DOHH2 (cell line): ENCODE measurements around the gene TEC.

Experiments
- H3F3A ChIP-seq: fragments of 200-600 bp; sonication (generic), shearing (Covaris generic); 2 replicates; pipeline ENCODE4 v1.6.0; 2016; ENCODE audit warnings: antibody characterized with exemption, mild to moderate bottlenecking; ENCODE audit not compliant: control insufficient read depth, insufficient read depth
- H3K27ac ChIP-seq: fragments of 200-600 bp; sonication (generic); 2 replicates; pipeline ENCODE4 v1.5.1; 2014; ENCODE audit warnings: low read depth, mild to moderate bottlenecking, low read length, moderate library complexity
- H3K27me3 ChIP-seq: fragments of 200-600 bp; sonication (generic); 2 replicates; pipeline ENCODE4 v1.6.1; 2014; ENCODE audit warnings: mild to moderate bottlenecking, low read length, mixed read lengths; ENCODE audit not compliant: control insufficient read depth
- H3K36me3 ChIP-seq: fragments of 200-600 bp; sonication (generic); 2 replicates; pipeline ENCODE4 v1.6.1; 2014; ENCODE audit warnings: mild to moderate bottlenecking, low read length, moderate library complexity, mixed read lengths; ENCODE audit not compliant: control insufficient read depth
- H3K4me1 ChIP-seq: fragments of 200-600 bp; sonication (generic); 2 replicates; pipeline ENCODE4 v1.6.1; 2014; ENCODE audit warnings: mild to moderate bottlenecking, low read length, mixed read lengths; ENCODE audit not compliant: control insufficient read depth
- H3K4me2 ChIP-seq: fragments of 200-600 bp; sonication (generic); 2 replicates; pipeline ENCODE4 v1.6.0; 2014; ENCODE audit warnings: mild to moderate bottlenecking, low read length, moderate library complexity
- H3K4me3 ChIP-seq: fragments of 200-600 bp; sonication (generic); 2 replicates; pipeline ENCODE4 v1.5.1; 2014; ENCODE audit warnings: mild to moderate bottlenecking, low read length, mixed read lengths
- H3K79me2 ChIP-seq: fragments of 200-600 bp; sonication (generic); 2 replicates; pipeline ENCODE4 v1.6.1; 2014; ENCODE audit warnings: mild to moderate bottlenecking, low read length, mixed read lengths; ENCODE audit not compliant: control insufficient read depth
- H3K9me2 ChIP-seq: fragments of 200-600 bp; sonication (generic); replicated peaks from 2 replicates; pipeline ENCODE4 v1.6.1; 2014; ENCODE audit warnings: mild to moderate bottlenecking, low read length, mixed read lengths; ENCODE audit not compliant: control insufficient read depth
- H3K9me3 ChIP-seq: fragments of 200-600 bp; sonication (generic); 2 replicates; pipeline ENCODE4 v1.6.1; 2014; ENCODE audit warnings: antibody characterized with exemption, low read length, mixed read lengths; ENCODE audit not compliant: control insufficient read depth, insufficient read depth
- H4K20me1 ChIP-seq: fragments of 200-600 bp; sonication (generic); 2 replicates; pipeline ENCODE4 v1.6.0; 2014; ENCODE audit warnings: low read depth, mild to moderate bottlenecking, antibody characterized with exemption, low read length, moderate library complexity; ENCODE audit not compliant: control insufficient read depth, insufficient read depth
- CTCF ChIP-seq: fragments of 200-600 bp; sonication (generic); IDR thresholded peaks from one replicate; pipeline ENCODE4 v1.5.1; 2014; ENCODE audit warnings: antibody characterized with exemption, mild to moderate bottlenecking, low read depth, low read length; ENCODE audit not compliant: poor library complexity, severe bottlenecking
- EZH2phosphoT487 ChIP-seq: fragments of 200-600 bp; sonication (generic); IDR thresholded peaks from 2 replicates; pipeline ENCODE4 v1.6.1; 2017; ENCODE audit warnings: borderline replicate concordance, mild to moderate bottlenecking, antibody characterized with exemption, low read length, moderate library complexity, mixed read lengths

Gene TEC

GRCh38 chr4:48215977-48216376, 53.7 kb downstream of the TEC start:
- H4K20me1 ChIP-seq = no peaks in the 10 kb centered on the region

GRCh38 chr4:48212165-48212564, 57.5 kb downstream of the TEC start:
- H3F3A ChIP-seq = peaks cover 24% of the 10 kb centered on the region
- H3K27me3 ChIP-seq = no peaks in the 10 kb centered on the region
- peak overlapping the region; percentile 67 for H3K4me3 ChIP-seq
- no peaks in the 10 kb centered on the region for H3K9me3 ChIP-seq
- no peaks in the 10 kb centered on the region for H3K9me2 ChIP-seq
- peaks cover 72% of the 10 kb centered on the region for H3K4me1 ChIP-seq
- H3K4me2 ChIP-seq = peak overlapping the region; percentile 83
- H3K36me3 ChIP-seq = no peaks in the 10 kb centered on the region; the same call in 1 of the 2 replicates
- H3K79me2 ChIP-seq = peaks cover 52% of the 10 kb centered on the region
- no peaks in the 10 kb centered on the region for H4K20me1 ChIP-seq
- peak overlapping the region; percentile 89 for H3K27ac ChIP-seq
- TF ChIP-seq CTCF = no peak
- no peak for TF ChIP-seq EZH2phosphoT487

More at GRCh38 chr4:48215977-48216376, 53.7 kb downstream of the TEC start:
- peaks cover 22% of the 10 kb centered on the region for H3K79me2 ChIP-seq
- H3K27me3 ChIP-seq = no peaks in the 10 kb centered on the region
- no peaks in the 10 kb centered on the region for H3K9me2 ChIP-seq
- no peaks in the 10 kb centered on the region for H3K9me3 ChIP-seq
- H3K4me3 ChIP-seq = no peak overlapping the region
- no peak for TF ChIP-seq CTCF
- TF ChIP-seq EZH2phosphoT487 = no peak
- H3K36me3 ChIP-seq = no peaks in the 10 kb centered on the region; the same call in 1 of the 2 replicates
- peaks cover 22% of the 10 kb centered on the region for H3F3A ChIP-seq
- H3K27ac ChIP-seq = no peak overlapping the region
- H3K4me1 ChIP-seq = peaks cover 40% of the 10 kb centered on the region
- no peak overlapping the region for H3K4me2 ChIP-seq

GRCh38 chr4:48210966-48211328, 58.7 kb downstream of the TEC start:
- H3F3A ChIP-seq = peaks cover 22% of the 10 kb centered on the region
- H3K79me2 ChIP-seq = peaks cover 62% of the 10 kb centered on the region
- H3K27me3 ChIP-seq = no peaks in the 10 kb centered on the region
- TF ChIP-seq CTCF (no peak), EZH2phosphoT487 (no peak)
- H3K27ac ChIP-seq = peak overlapping the region; percentile 89
- no peaks in the 10 kb centered on the region for H3K9me2 ChIP-seq
- no peaks in the 10 kb centered on the region for H4K20me1 ChIP-seq
- H3K9me3 ChIP-seq = no peaks in the 10 kb centered on the region
- peak overlapping the region; percentile 83 for H3K4me2 ChIP-seq
- peak overlapping the region; percentile 69 for H3K4me3 ChIP-seq
- H3K4me1 ChIP-seq = peaks cover 79% of the 10 kb centered on the region
- H3K36me3 ChIP-seq = no peaks in the 10 kb centered on the region; the same call in 1 of the 2 replicates

- no peaks in the 10 kb centered on the region for H3K9me2 ChIP-seq
- peak overlapping the region; percentile 71 for H3K4me3 ChIP-seq
- no peaks in the 10 kb centered on the region for H3K9me3 ChIP-seq
- peaks cover 72% of the 10 kb centered on the region for H3K79me2 ChIP-seq
- peaks cover 4% of the 10 kb centered on the region; the same call in 1 of the 2 replicates for H3K36me3 ChIP-seq
- H4K20me1 ChIP-seq = no peaks in the 10 kb centered on the region
- TF ChIP-seq EZH2phosphoT487 (no peak), CTCF (no peak)
- no peaks in the 10 kb centered on the region for H3K27me3 ChIP-seq
- H3K4me1 ChIP-seq = peaks cover 94% of the 10 kb centered on the region
- H3F3A ChIP-seq = peaks cover 19% of the 10 kb centered on the region
- peak overlapping the region; percentile 97 for H3K27ac ChIP-seq
- peak overlapping the region; percentile 99 for H3K4me2 ChIP-seq
Measured at GRCh38 chr4:48205626-48206025, 64.0 kb downstream of the TEC start.
